Activated naive CD8-positive, alpha-beta T cell treated with anti-CD3 and anti-CD28 coated beads, Interleukin-2, amount 10 ng/mL, durations not matched to agents 7 days and 5 days (primary cell): ENCODE measurements around the gene WLS. TPM values are rescaled to one million over a fixed set of nuclear protein-coding genes. Genes with fewer than 3 reads are reported as not detected.

Experiments
- ATAC-seq: fragments of 150-1000 bp; cut with Tn5 transposase; one replicate; pipeline ENCODE4 v1.10.0; 2021; ENCODE audit warnings: low read depth, moderate library complexity
- POLR2A ChIA-PET: fragments of 350-600 bp; sonication (Branson Sonifier 250); formaldehyde crosslinking; loops from one replicate; lab custom pipeline; 2021; ENCODE audit warnings: antibody characterized with exemption; lab: Charles Lee
- DNase-seq: peaks from one replicate; pipeline ENCODE4 v3.0.0; 2021
- H3K27ac Mint-ChIP-seq: one replicate; pipeline ENCODE4 v1.8.0; 2022; ENCODE audit warnings: mild to moderate bottlenecking, mixed read lengths
- H3K27me3 Mint-ChIP-seq: one replicate; pipeline ENCODE4 v1.8.0; 2022; ENCODE audit warnings: mild to moderate bottlenecking, moderate library complexity, mixed read lengths
- H3K36me3 Mint-ChIP-seq: one replicate; pipeline ENCODE4 v1.8.0; 2021; ENCODE audit warnings: mild to moderate bottlenecking, mixed read lengths
- H3K4me1 Mint-ChIP-seq: one replicate; pipeline ENCODE4 v1.8.0; 2021; ENCODE audit warnings: mixed read lengths
- H3K4me3 Mint-ChIP-seq: one replicate; pipeline ENCODE4 v1.8.0; 2022; ENCODE audit warnings: mild to moderate bottlenecking, moderate library complexity, mixed read lengths
- H3K9me3 Mint-ChIP-seq: one replicate; pipeline ENCODE4 v1.8.0; 2021; ENCODE audit warnings: mixed read lengths
- total RNA-seq, 2 experiments: library from RNA; stranded (reverse); gene quantifications; one replicate each; pipeline ENCODE4 v1.2.3, GENCODE V29; 2021

The WLS gene
- total RNA-seq, 2 experiments from 2014 or later = not detected

GRCh38 chr1:68201546-68202238 is 30.6 kb downstream of the WLS start:
- Mint-ChIP-seq H3K4me1 (no peaks in the 10 kb centered on the region), H3K27ac (no peak overlapping the region), H3K4me3 (no peak overlapping the region), H3K9me3 (no peaks in the 10 kb centered on the region), H3K27me3 (no peaks in the 10 kb centered on the region), H3K36me3 (no peaks in the 10 kb centered on the region)
- no peak for ATAC-seq
- POLR2A ChIA-PET = no interaction called here
- no peak for DNase-seq

GRCh38 chr1:68199603-68200002 is 32.7 kb downstream of the WLS start:
- H3K4me3 Mint-ChIP-seq = no peak overlapping the region
- POLR2A ChIA-PET = no interaction called here
- H3K4me1 Mint-ChIP-seq = no peaks in the 10 kb centered on the region

GRCh38 chr1:68198752-68199151 is 33.6 kb downstream of the WLS start:
- Mint-ChIP-seq H3K4me1 (no peaks in the 10 kb centered on the region), H3K4me3 (no peak overlapping the region), H3K36me3 (no peaks in the 10 kb centered on the region), H3K27me3 (no peaks in the 10 kb centered on the region), H3K27ac (no peak overlapping the region), H3K9me3 (no peaks in the 10 kb centered on the region)
- DNase-seq (no peak), ATAC-seq (no peak)
- POLR2A ChIA-PET = no interaction called here

More at GRCh38 chr1:68199603-68200002, 32.7 kb downstream of the WLS start:
- H3K9me3 Mint-ChIP-seq = no peaks in the 10 kb centered on the region
- no peaks in the 10 kb centered on the region for H3K27me3 Mint-ChIP-seq
- DNase-seq (no peak), ATAC-seq (no peak)
- H3K36me3 Mint-ChIP-seq = no peaks in the 10 kb centered on the region
- H3K27ac Mint-ChIP-seq = no peak overlapping the region

GRCh38 chr1:68197891-68198290 is 34.4 kb downstream of the WLS start:
- DNase-seq (no peak), ATAC-seq (no peak)
- Mint-ChIP-seq H3K27ac (no peak overlapping the region), H3K4me3 (no peak overlapping the region), H3K4me1 (no peaks in the 10 kb centered on the region), H3K36me3 (no peaks in the 10 kb centered on the region), H3K27me3 (no peaks in the 10 kb centered on the region), H3K9me3 (no peaks in the 10 kb centered on the region)
- POLR2A ChIA-PET = no interaction called here

- Mint-ChIP-seq H3K9me3 (no peaks in the 10 kb centered on the region), H3K27ac (no peak overlapping the region), H3K4me1 (no peaks in the 10 kb centered on the region), H3K4me3 (no peak overlapping the region), H3K27me3 (no peaks in the 10 kb centered on the region), H3K36me3 (no peaks in the 10 kb centered on the region)
- ATAC-seq (no peak), DNase-seq (no peak)
- POLR2A ChIA-PET = no interaction called here
These were observed 34.9 kb downstream of the WLS start for GRCh38 chr1:68197461-68197860.

GRCh38 chr1:68196676-68197075 is 35.6 kb downstream of the WLS start:
- Mint-ChIP-seq H3K27me3 (no peaks in the 10 kb centered on the region), H3K4me1 (no peaks in the 10 kb centered on the region), H3K9me3 (no peaks in the 10 kb centered on the region), H3K36me3 (no peaks in the 10 kb centered on the region), H3K27ac (no peak overlapping the region), H3K4me3 (no peak overlapping the region)
- DNase-seq = no peak
- no peak for ATAC-seq
- POLR2A ChIA-PET = no interaction called here

- POLR2A ChIA-PET = no interaction called here
- no peaks in the 10 kb centered on the region for H3K36me3 Mint-ChIP-seq
- H3K4me1 Mint-ChIP-seq = no peaks in the 10 kb centered on the region
- ATAC-seq (no peak), DNase-seq (no peak)
- H3K9me3 Mint-ChIP-seq = no peaks in the 10 kb centered on the region
- H3K27ac Mint-ChIP-seq = no peak overlapping the region
- no peaks in the 10 kb centered on the region for H3K27me3 Mint-ChIP-seq
- H3K4me3 Mint-ChIP-seq = no peak overlapping the region
These were observed 40.6 kb downstream of the WLS start for GRCh38 chr1:68191717-68192116.

GRCh38 chr1:68188644-68189340 is 43.5 kb downstream of the WLS start:
- H3K9me3 Mint-ChIP-seq = no peaks in the 10 kb centered on the region
- POLR2A ChIA-PET = no interaction called here
- H3K4me3 Mint-ChIP-seq = no peak overlapping the region
- H3K27me3 Mint-ChIP-seq = no peaks in the 10 kb centered on the region
- no peak for DNase-seq
- H3K36me3 Mint-ChIP-seq = no peaks in the 10 kb centered on the region
- H3K4me1 Mint-ChIP-seq = no peaks in the 10 kb centered on the region
- H3K27ac Mint-ChIP-seq = no peak overlapping the region
- ATAC-seq = no peak

GRCh38 chr1:68188060-68188538 is 44.2 kb downstream of the WLS start:
- H3K27ac Mint-ChIP-seq = no peak overlapping the region
- H3K36me3 Mint-ChIP-seq = no peaks in the 10 kb centered on the region
- H3K4me3 Mint-ChIP-seq = no peak overlapping the region
- H3K9me3 Mint-ChIP-seq = no peaks in the 10 kb centered on the region
- POLR2A ChIA-PET = no interaction called here
- ATAC-seq (no peak), DNase-seq (no peak)
- H3K4me1 Mint-ChIP-seq = no peaks in the 10 kb centered on the region
- H3K27me3 Mint-ChIP-seq = no peaks in the 10 kb centered on the region

- ATAC-seq (no peak), DNase-seq (no peak)
- no peaks in the 10 kb centered on the region for H3K27me3 Mint-ChIP-seq
- H3K27ac Mint-ChIP-seq = no peak overlapping the region
- POLR2A ChIA-PET = no interaction called here
- H3K9me3 Mint-ChIP-seq = no peaks in the 10 kb centered on the region
- no peaks in the 10 kb centered on the region for H3K36me3 Mint-ChIP-seq
- no peak overlapping the region for H3K4me3 Mint-ChIP-seq
- no peaks in the 10 kb centered on the region for H3K4me1 Mint-ChIP-seq
These were observed 46.6 kb downstream of the WLS start for GRCh38 chr1:68185743-68186142.

- Mint-ChIP-seq H3K36me3 (no peaks in the 10 kb centered on the region), H3K4me1 (no peaks in the 10 kb centered on the region), H3K27me3 (no peaks in the 10 kb centered on the region), H3K4me3 (no peak overlapping the region), H3K9me3 (no peaks in the 10 kb centered on the region), H3K27ac (no peak overlapping the region)
- DNase-seq (no peak), ATAC-seq (no peak)
- POLR2A ChIA-PET = no interaction called here
These were observed 48.4 kb downstream of the WLS start for GRCh38 chr1:68183895-68184294.

- Mint-ChIP-seq H3K4me3 (no peak overlapping the region), H3K9me3 (no peaks in the 10 kb centered on the region)
- POLR2A ChIA-PET = no interaction called here
These were observed 51.2 kb downstream of the WLS start for GRCh38 chr1:68181165-68181556.

GRCh38 chr1:68180441-68181164 is 51.7 kb downstream of the WLS start:
- Mint-ChIP-seq H3K36me3 (no peaks in the 10 kb centered on the region), H3K27me3 (no peaks in the 10 kb centered on the region), H3K9me3 (no peaks in the 10 kb centered on the region)

More at GRCh38 chr1:68181165-68181556, 51.2 kb downstream of the WLS start:
- ATAC-seq (no peak), DNase-seq (no peak)
- H3K27me3 Mint-ChIP-seq = no peaks in the 10 kb centered on the region
- no peak overlapping the region for H3K27ac Mint-ChIP-seq
- no peaks in the 10 kb centered on the region for H3K4me1 Mint-ChIP-seq
- H3K36me3 Mint-ChIP-seq = no peaks in the 10 kb centered on the region

More at GRCh38 chr1:68180441-68181164, 51.7 kb downstream of the WLS start:
- ATAC-seq (no peak), DNase-seq (no peak)
- H3K4me1 Mint-ChIP-seq = no peaks in the 10 kb centered on the region
- no peak overlapping the region for H3K27ac Mint-ChIP-seq
- POLR2A ChIA-PET = no interaction called here
- H3K4me3 Mint-ChIP-seq = no peak overlapping the region
